GM18505 (cell line): ENCODE measurements around the gene PDE10A.

Experiments
- ATAC-seq: cut with Tn5 transposase; IDR thresholded peaks from one replicate; pipeline ENCODE4 v1.9.1; 2021; ENCODE audit not compliant: unreplicated experiment
- POLR2A ChIP-seq: IDR thresholded peaks from 4 replicates; pipeline ENCODE4 v1.6.1; 2011; ENCODE audit warnings: borderline replicate concordance; ENCODE audit not compliant: insufficient read depth, insufficient read length; ENCODE audit errors: extremely low read depth

The PDE10A gene

DNA sequence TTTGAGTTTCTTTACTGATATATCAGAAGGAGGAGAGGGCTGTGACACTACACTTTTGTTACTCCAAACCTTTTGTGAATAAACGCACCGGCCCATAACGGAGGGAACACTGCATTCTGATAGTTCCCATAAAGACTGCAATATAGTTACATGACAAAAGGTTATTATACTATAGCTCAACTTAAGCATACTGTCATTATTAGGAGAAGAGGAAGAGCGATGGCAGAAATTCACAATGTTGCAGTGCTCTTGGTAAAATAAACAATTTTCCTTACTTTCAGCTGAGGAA is 2.3 kb upstream of the PDE10A start:
- ATAC-seq: no peak
- no peak for TF ChIP-seq POLR2A

- no peak for TF ChIP-seq POLR2A
- no peak for ATAC-seq
Measured at GRCh38 chr6:165664559-165665383, 1.7 kb upstream of the PDE10A start.

- ATAC-seq: no peak
- no peak for TF ChIP-seq POLR2A
Measured at GRCh38 chr6:165663736-165664558, 906 bp upstream of the PDE10A start.

DNA sequence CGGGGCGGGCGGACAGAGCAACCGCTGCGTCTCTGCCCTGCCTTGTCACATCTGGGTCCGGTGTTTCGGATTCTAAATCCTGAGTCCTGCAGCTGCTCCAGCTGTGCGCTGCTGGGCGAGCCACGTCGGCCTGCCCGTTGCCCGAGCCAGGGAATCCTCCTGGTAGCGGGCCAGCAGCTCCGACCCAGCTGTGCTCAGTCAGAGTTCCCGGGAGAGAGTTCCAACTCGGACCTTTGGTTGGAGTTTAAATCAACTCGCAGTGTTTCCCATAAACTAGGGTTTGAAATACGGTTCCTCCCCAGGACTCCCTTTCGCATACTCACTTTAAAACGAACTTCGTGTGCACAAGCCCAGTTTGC is 315 bp upstream of the PDE10A start:
- no peak for TF ChIP-seq POLR2A
- ATAC-seq: no peak

DNA sequence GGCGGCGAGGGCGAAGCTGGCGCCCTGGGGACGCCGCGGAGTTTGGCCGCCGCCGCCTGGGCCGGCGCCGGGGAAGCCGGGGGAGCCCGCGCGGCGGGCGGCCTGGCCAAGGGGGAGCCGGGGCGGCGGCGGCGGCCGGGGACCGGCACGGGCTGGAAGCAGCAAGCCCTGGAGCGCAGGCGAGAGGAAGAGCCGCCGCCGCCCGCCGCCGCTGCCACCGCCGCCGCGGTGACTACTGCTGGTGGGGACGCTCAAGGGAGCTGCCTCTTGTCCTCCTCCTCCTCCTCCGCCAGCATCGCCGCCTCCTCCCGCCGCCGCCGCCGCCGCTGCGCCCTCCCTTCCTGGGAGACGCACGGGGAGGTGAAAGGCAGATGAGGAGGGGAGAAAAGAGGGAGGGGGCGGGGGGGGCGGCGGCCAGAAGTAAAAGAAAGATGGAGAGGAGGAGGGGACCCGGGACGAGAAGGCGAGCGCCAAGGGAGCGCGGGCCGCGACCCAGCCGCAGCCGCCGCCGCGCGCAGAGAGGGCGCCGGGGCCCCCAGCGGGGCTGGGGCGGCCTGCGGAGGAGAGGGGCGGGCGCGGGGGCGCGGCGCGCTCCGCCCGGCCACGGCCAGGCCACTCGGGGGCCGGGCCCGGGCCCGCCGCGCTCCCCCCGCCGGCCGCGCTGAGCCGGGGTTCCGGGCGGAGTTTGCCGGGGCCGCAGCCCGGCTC is 846 bp downstream of the PDE10A start:
- ATAC-seq: no peak
- no peak for TF ChIP-seq POLR2A

DNA sequence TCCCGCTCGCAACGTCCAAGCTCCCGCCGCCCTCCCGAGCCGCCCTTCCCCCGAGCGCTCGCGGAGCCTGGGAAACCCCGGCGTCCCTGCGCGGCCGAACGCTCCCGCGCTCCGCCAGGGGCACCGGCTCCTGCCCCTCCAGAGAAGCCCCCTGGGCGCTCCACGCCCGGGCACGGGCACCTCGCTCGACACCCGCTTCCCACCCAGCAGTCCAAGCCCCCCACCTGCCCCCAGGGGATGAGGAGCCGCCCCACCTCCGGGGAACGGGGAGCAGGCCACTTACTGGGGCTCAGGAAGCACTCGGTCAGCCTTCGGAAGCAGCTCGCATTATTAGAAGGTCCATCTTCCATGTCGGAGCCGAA is 1.4 kb downstream of the PDE10A start:
- TF ChIP-seq POLR2A: no peak
- no peak for ATAC-seq

DNA sequence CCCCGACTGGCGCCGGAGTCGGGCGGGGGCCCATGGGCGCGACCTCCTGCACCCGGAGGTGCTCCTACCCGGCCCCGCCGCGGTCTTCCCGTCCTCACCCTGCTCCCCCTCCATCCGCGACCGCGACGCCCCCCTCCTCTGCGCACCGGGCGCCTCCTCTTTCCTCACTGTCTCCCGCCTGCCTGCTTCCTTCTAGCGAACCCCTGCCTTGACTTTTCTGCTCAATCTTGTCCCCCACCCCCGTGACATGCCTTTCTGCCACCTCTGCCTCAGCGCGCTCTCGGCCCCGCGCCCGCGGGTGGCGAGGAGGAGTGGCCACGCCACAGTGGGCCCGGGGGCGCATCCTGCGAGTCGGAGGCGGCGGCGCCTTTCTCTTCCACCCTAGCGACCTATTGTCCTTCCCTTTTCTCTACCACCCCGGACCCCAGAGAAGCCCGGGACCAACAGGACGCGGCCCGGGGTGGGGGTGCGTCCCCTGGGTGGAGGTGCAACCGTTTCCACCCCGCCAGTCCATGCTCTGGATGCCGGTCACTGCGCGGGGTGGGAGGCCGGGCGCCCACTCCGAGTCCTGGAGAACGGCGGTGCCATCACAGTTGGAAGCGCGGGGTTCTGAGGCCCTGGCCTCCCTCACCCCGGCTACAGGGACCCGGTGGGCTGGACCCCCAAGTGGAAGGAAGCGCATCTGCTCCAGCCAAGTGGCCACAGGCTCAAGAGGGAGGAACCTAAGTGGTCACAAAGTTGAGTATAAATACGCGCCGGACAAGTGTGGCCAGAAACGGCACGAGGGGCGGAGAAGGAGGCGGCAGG is 2.0 kb downstream of the PDE10A start:
- no peak for TF ChIP-seq POLR2A
- ATAC-seq: no peak

- TF ChIP-seq POLR2A: no peak
- ATAC-seq: no peak
Measured at GRCh38 chr6:165659945-165660856, 2.8 kb downstream of the PDE10A start.

DNA sequence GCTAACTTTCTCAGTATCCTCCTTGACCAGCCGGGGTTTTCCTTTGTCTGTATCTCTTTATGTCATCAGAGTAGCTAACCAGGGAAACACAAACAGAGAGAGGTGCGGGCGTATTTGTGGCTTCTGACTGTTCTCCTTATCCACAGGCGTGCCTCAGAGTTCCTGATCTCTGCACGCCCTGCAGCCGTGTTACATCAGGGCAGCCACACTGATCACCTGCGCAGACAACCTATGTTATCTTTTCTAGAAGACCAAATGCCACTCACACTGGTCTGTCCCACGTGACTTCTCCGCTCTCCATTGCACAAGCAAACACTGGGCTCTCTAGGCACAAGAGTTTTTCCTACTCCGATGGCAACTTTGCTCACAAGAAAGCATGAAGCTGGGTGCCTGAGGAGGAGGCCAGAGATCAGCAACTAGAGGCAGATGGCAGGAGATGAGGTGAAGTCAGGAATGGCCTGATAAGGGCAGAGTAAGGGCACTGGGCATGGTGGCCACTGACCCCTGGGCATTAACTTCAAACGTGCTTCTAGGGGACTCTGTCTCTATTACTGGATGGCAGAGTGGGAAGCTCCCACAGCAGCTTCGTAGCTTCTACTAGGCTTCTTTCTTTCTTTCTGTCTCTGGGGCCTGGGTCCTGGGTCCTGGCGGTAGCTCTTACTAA is 4.5 kb downstream of the PDE10A start:
- no peak for ATAC-seq
- TF ChIP-seq POLR2A: no peak

- no peak for TF ChIP-seq POLR2A
- no peak for ATAC-seq
Measured at GRCh38 chr6:165657325-165657680, 5.7 kb downstream of the PDE10A start.

GRCh38 chr6:165656581-165657324 is 6.3 kb downstream of the PDE10A start:
- no peak for ATAC-seq
- TF ChIP-seq POLR2A: no peak

- ATAC-seq: no peak
- TF ChIP-seq POLR2A: no peak
Measured at GRCh38 chr6:165655191-165655590, 7.8 kb downstream of the PDE10A start.

DNA sequence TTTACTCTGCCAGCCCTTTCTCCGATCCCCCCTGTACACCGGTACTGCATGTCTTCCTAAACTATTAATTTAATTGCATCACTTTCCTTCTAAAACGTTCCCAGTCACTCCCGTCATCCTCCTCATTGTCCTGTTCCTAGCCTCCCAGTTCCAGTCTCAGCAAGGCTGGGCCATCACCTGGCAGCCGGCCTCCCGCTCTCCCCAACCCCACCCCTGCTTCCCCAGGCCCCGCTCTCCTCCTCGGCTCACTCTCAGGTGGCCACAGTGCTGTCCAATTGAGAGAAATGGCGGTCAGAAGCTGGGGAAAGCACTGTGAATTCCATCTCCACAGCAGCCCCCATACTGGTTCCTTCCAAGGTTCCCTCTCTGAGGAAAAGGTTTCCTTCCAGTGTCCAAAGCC is 8.9 kb downstream of the PDE10A start:
- TF ChIP-seq POLR2A: no peak
- ATAC-seq: no peak
